Dermis blood vessel endothelial cell (primary cell): Measurements from ENCODE around the gene UBE2O. TPM values are rescaled to one million over a fixed set of nuclear protein-coding genes. Genes with fewer than 3 reads are reported as not detected.

Experiments used
- DNase-seq: peaks from one replicate; pipeline ENCODE4 v3.0.0; 2010
- total RNA-seq: library from RNA; depleted of rRNA; stranded (reverse); fragments of >200 nt; gene quantifications from 2 replicates; pipeline ENCODE4 v1.2.3, GENCODE V29; 2014

The UBE2O gene
- total RNA-seq, 1 donor from 2014 or later: 20.9 TPM

DNA sequence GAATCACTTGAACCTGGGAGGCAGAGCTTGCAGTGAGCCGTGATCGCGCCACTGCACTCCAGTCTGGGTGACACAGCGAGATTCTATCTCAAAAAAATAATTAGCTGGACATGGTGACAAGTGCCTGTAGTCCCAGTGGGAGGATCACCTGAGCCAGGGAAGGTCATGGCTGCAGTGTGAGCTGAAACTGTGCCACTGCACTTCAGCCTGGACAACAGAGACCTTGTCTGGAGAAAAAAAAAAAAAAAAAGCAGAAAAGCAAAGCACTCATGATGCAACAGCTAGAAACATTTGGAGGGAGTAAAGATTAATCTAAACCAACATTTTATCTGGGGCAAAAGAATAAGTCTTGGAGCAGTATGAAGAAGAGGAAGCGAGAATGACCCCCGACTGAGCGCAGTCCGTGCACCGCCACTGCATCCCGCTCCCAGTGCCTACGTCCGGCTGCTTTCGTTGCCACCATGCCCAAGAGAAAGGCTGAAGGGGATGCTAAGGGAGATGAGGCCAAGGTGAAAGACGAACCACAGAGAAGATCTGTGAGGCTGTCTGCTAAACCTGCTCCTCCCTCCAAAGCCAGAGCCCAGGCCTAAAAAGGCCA lies 107.5 kb downstream of the UBE2O start:
- DNase-seq: no peak

DNA sequence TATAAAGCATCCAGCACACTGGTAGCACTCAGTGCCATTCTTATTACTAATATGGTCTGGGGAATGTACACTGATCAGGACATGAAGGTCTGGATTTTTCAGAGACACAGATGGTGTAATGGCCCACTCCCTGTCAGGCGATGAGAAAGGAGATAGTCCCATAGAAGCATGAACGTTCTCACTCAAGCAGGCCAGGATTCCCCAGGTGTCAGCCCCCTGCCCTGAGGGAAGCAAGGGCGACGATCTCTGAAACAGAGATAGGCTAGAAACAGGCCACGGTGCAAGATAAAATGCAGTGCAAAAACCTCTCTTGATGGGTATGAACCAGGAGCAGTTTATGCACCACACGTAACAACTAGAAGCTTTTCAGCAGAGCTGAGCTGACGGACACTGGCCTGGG lies 109.8 kb downstream of the UBE2O start:
- DNase-seq: no peak

DNA sequence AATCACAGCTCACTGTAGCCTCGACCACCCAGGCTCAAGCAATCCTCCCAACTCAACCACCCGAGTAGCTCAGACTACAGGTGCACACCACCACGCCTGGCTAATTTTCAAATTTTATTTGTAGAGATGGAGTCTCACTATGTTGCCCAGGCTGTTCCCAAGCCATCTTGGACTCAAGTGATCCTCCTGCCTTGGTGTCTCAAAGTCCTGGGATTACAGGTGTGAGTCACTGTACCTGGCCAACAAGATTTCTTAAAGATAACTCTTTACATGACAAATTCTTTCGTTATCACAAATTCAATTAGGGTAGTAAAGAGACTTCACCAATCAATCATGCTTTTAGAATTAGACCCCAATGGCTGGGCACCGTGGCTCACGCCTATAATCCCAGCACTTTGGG lies 111.7 kb downstream of the UBE2O start:
- DNase-seq: no peak

Other genes starting within 250 kb of the UBE2O start
- 0.34 and 0.74 TPM in 2 replicates for gene RNF157, start 212.7 kb downstream of the UBE2O start, total RNA-seq
- gene UBALD2, start 187.8 kb downstream of the UBE2O start, total RNA-seq: 3.2 and 10.4 TPM in 2 replicates
- gene QRICH2, start 144.9 kb downstream of the UBE2O start, total RNA-seq: 8.5 and 13.8 TPM in 2 replicates
- gene PRPSAP1, start 99.2 kb downstream of the UBE2O start, total RNA-seq: 128 and 131 TPM in 2 replicates
- gene SPHK1, start 68.5 kb downstream of the UBE2O start, total RNA-seq: 259 and 272 TPM in 2 replicates
- not detected in 2 replicates for gene AANAT, start 14.5 kb upstream of the UBE2O start, total RNA-seq
- gene RHBDF2, start 48.3 kb upstream of the UBE2O start, total RNA-seq: 34.5 and 35.5 TPM in 2 replicates
- gene CYGB, start 84.6 kb upstream of the UBE2O start, total RNA-seq: 1.6 and 4.4 TPM in 2 replicates
- gene PRCD, start 86.9 kb upstream of the UBE2O start, total RNA-seq: 0.19 and 0.68 TPM in 2 replicates
- gene ST6GALNAC2, start 132.7 kb upstream of the UBE2O start, total RNA-seq: 0.28 and 0.51 TPM in 2 replicates
- not detected in 2 replicates for gene ST6GALNAC1, start 190.6 kb upstream of the UBE2O start, total RNA-seq